HUDEP-2 (cell line): Measurements from ENCODE around the gene SLC2A13.
A peak's percentile ranks its signal among the peaks of the same experiment; 100 is the strongest.

Experiments
- DNase-seq, 76 experiments: peaks; one replicate each; lab custom pipeline; 2025; ENCODE audit not compliant: unreplicated experiment in 76 of 76; lab: John Stamatoyannopoulos, UW

The SLC2A13 gene

GRCh38 chr12:40106202-40106533 lies 287 bp upstream of the SLC2A13 start:
- DNase-seq, result peak in 1 of 76 experiments; percentile 37

GRCh38 chr12:40105265-40105514 lies 691 bp downstream of the SLC2A13 start:
- peak in 10 of 76 experiments; percentile 12 to 52 (median 34) for DNase-seq

GRCh38 chr12:40104461-40105264 lies 1.2 kb downstream of the SLC2A13 start:
- peak in 19 of 76 experiments; percentile 4 to 50 (median 19) for DNase-seq

GRCh38 chr12:40103043-40103442 lies 2.8 kb downstream of the SLC2A13 start:
- peak in 2 of 76 experiments; percentile 18 to 37 for DNase-seq

GRCh38 chr12:40101747-40102146 lies 4.1 kb downstream of the SLC2A13 start:
- no peak for DNase-seq

GRCh38 chr12:40099423-40099853 lies 6.4 kb downstream of the SLC2A13 start:
- peak in 59 of 76 experiments; percentile 2 to 86 (median 54) for DNase-seq

GRCh38 chr12:40098406-40099145 lies 7.3 kb downstream of the SLC2A13 start:
- no peak for DNase-seq

- no peak for DNase-seq
Measured at GRCh38 chr12:40093512-40093911, 12.4 kb downstream of the SLC2A13 start.

GRCh38 chr12:40086471-40086870 lies 19.4 kb downstream of the SLC2A13 start:
- no peak for DNase-seq

GRCh38 chr12:40078266-40078665 lies 27.6 kb downstream of the SLC2A13 start:
- no peak for DNase-seq

- no peak for DNase-seq
Measured at GRCh38 chr12:40075458-40075857, 30.4 kb downstream of the SLC2A13 start.

- DNase-seq, result no peak
Measured at GRCh38 chr12:40068416-40068815, 37.5 kb downstream of the SLC2A13 start.

GRCh38 chr12:40065636-40066035 lies 40.2 kb downstream of the SLC2A13 start:
- no peak for DNase-seq

- DNase-seq, result no peak
Measured at GRCh38 chr12:40063414-40063813, 42.5 kb downstream of the SLC2A13 start.

- DNase-seq, result no peak
Measured at GRCh38 chr12:40058721-40059190, 47.1 kb downstream of the SLC2A13 start.

GRCh38 chr12:40056373-40056772 lies 49.5 kb downstream of the SLC2A13 start:
- DNase-seq, result no peak

- no peak for DNase-seq
Measured at GRCh38 chr12:40055776-40056175, 50.1 kb downstream of the SLC2A13 start.

GRCh38 chr12:40055228-40055579 lies 50.7 kb downstream of the SLC2A13 start:
- DNase-seq, result no peak

- no peak for DNase-seq
Measured at GRCh38 chr12:40054555-40055227, 51.2 kb downstream of the SLC2A13 start.

GRCh38 chr12:40049268-40049667 lies 56.6 kb downstream of the SLC2A13 start:
- no peak for DNase-seq

GRCh38 chr12:40047002-40047401 lies 58.9 kb downstream of the SLC2A13 start:
- DNase-seq, result peak in 7 of 76 experiments; percentile 1 to 22 (median 7)

- DNase-seq, result no peak
Measured at GRCh38 chr12:40045656-40046055, 60.2 kb downstream of the SLC2A13 start.
